Urothelium cell line (cell line): Measurements from ENCODE around the gene ZNF780B.

Experiments
- DNase-seq: peaks from one replicate; pipeline ENCODE4 v3.0.0; 2011; ENCODE audit warnings: low spot score, mixed read lengths
- FAIRE-seq: peaks from 2 replicates; lab custom pipeline; 2011; peaks lifted over from hg19 to GRCh38; lab: Jason Lieb, UNC

The ZNF780B gene

GRCh38 chr19:39983695-39984300 is 72.2 kb downstream of the ZNF780B start:
- DNase-seq (no peak), FAIRE-seq (no peak)

DNA sequence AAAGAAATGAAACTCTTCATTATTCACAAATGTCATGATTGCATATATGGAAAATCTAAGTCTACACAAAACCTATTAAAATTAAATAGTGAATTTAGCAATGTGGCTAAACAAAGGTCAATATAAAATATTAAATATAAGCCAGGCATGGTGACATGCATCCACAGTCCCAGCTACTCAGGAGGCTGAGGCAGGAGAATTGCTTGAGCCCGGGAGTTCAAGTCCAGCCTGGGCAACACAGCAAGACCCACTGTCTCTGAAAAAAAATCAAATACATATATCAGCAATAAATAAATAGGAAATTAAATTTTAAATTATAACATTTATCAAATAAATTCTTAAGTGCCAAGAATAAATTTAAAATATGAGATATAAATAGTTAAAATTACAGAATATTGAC is 73.1 kb downstream of the ZNF780B start:
- FAIRE-seq (no peak), DNase-seq (no peak)
